Neural crest cell (in vitro differentiated cells): Measurements from ENCODE around the gene VPS13D. TPM values are rescaled to one million over a fixed set of nuclear protein-coding genes. Genes with fewer than 3 reads are reported as not detected.
"Not testable (repeated sequence)": the region's sequence is repeated elsewhere in the genome, so short reads cannot be mapped to it uniquely, and the experiment has no call there.

ENCODE experiments used
- DNase-seq: peaks from one replicate; pipeline ENCODE4 v3.0.0; 2021; ENCODE audit warnings: low read depth, mixed read lengths, low spot score
- H3K27ac Mint-ChIP-seq: one replicate; pipeline ENCODE4 v1.8.0; 2021; ENCODE audit warnings: mild to moderate bottlenecking, mixed read lengths; ENCODE audit not compliant: unreplicated experiment
- H3K27me3 Mint-ChIP-seq: 2 replicates; pipeline ENCODE4 v1.8.0; 2021; ENCODE audit warnings: low read depth, mild to moderate bottlenecking, mixed read lengths
- H3K36me3 Mint-ChIP-seq: 2 replicates; pipeline ENCODE4 v1.8.0; 2021; ENCODE audit warnings: low read depth, mild to moderate bottlenecking, mixed read lengths
- H3K4me1 Mint-ChIP-seq: 2 replicates; pipeline ENCODE4 v1.8.0; 2021; ENCODE audit warnings: mixed read lengths
- H3K4me3 Mint-ChIP-seq: one replicate; pipeline ENCODE4 v1.8.0; 2021; ENCODE audit warnings: mild to moderate bottlenecking, mixed read lengths
- H3K9me3 Mint-ChIP-seq: 2 replicates; pipeline ENCODE4 v1.8.0; 2021; ENCODE audit warnings: mixed read lengths
- CTCF ChIP-seq: fragments of 200-600 bp; sonication (generic); conservative IDR thresholded peaks from 2 replicates; pipeline ENCODE4 v1.5.0; 2021; ENCODE audit warnings: antibody characterized with exemption, mild to moderate bottlenecking
- total RNA-seq: library from RNA; stranded (reverse); gene quantifications from 2 replicates; pipeline ENCODE4 v1.2.1, GENCODE V29; 2021

The VPS13D gene
- total RNA-seq, 1 donor from 2014 or later = 24.5 TPM

DNA sequence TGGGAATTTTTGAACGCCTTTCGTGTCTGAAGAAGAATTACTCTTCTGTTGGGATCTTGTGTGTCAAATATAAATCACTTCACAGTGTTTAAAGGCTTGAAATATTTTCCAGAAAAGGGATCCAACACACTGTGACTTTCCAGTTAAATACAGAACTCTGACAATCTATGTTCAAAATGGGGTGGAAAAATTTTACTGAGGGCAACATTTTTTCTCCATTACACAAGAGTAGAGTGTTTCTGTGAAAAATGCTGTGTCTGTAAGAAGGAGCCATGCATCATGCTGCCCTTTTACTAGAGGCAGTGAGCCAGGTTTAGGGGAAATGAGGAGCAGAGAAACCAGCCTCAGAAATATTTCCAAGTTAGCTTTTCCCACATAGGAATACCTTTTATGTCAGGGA is 86.5 kb downstream of the VPS13D start:
- no peak overlapping the region for H3K27ac Mint-ChIP-seq
- DNase-seq = no peak
- H3K36me3 Mint-ChIP-seq = no peaks in the 10 kb centered on the region
- TF ChIP-seq CTCF = no peak
- no peaks in the 10 kb centered on the region for H3K9me3 Mint-ChIP-seq
- no peak overlapping the region for H3K4me3 Mint-ChIP-seq
- peaks cover 5% of the 10 kb centered on the region for H3K4me1 Mint-ChIP-seq
- H3K27me3 Mint-ChIP-seq = no peaks in the 10 kb centered on the region

DNA sequence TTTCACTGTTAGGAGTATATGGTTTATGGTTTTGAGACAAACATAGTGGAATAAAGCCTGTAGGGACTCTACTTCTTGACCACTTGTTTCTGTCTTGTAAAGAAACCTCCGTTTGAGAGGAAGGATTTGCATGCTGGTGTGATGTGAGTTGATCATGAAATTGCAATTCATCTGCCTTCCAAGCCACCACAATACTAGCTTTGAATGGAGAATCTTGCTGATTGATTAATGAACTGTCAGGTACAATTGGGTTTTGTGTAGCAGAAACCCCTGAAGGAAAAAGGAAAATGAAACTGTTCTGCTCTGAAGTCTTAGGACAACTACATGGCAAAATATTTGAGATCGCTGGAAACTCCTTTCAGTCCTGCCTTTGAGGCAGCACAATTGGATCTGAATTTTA is 90.7 kb downstream of the VPS13D start:
- Mint-ChIP-seq H3K9me3 (no peaks in the 10 kb centered on the region), H3K4me1 (peaks cover 5% of the 10 kb centered on the region), H3K36me3 (no peaks in the 10 kb centered on the region), H3K27me3 (no peaks in the 10 kb centered on the region), H3K4me3 (no peak overlapping the region), H3K27ac (no peak overlapping the region)
- TF ChIP-seq CTCF = no peak
- no peak for DNase-seq

DNA sequence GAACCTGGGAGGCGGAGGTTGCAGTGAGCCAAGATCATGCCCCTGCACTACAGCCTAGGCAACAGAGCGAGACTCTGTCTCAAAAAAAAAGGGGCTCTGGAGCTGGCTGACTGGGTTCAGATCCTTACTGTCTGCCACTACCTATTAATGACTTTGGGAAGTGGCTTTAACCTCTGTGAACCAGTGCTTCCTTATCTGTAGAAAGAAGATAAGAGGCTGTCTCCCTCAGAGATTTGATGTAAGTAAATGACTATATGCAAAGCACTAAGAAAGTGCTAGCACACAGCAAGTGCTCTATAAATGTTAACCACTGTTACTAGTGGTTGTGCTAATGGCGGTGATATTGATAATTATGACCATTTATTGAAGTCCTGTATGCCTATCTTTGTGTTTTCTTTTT is 94.6 kb downstream of the VPS13D start:
- no peak for TF ChIP-seq CTCF
- Mint-ChIP-seq H3K27me3 (no peaks in the 10 kb centered on the region), H3K9me3 (no peaks in the 10 kb centered on the region), H3K36me3 (no peaks in the 10 kb centered on the region), H3K27ac (no peak overlapping the region), H3K4me3 (no peak overlapping the region), H3K4me1 (peaks cover 5% of the 10 kb centered on the region)
- no peak for DNase-seq

GRCh38 chr1:12324973-12325372 is 95.1 kb downstream of the VPS13D start:
- not testable (repeated sequence) for H3K4me1 Mint-ChIP-seq, H3K27me3 Mint-ChIP-seq, H3K9me3 Mint-ChIP-seq, DNase-seq, H3K36me3 Mint-ChIP-seq, H3K4me3 Mint-ChIP-seq, H3K27ac Mint-ChIP-seq

DNA sequence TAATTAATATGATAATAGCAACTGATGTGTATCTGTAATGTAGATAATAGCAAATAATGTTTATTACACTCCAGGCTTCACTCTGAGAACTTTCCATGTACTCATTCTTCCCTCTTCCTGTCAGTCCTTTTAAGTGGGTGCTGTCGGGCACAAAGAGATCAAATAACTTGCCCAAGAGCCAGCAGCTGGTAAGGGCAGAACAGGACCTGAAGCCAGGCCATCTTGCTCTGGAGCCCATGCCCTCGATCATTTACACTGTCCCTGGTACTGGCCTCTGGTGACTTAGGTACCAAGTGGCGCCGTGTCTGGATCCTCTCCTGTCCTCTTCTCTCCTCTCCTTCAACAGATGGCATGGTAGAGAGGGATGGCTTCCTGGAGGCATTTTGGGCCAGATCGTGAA is 97.2 kb downstream of the VPS13D start:
- H3K4me3 Mint-ChIP-seq = no peak overlapping the region
- no peaks in the 10 kb centered on the region for H3K27me3 Mint-ChIP-seq
- peaks cover 7% of the 10 kb centered on the region for H3K36me3 Mint-ChIP-seq
- no peaks in the 10 kb centered on the region for H3K9me3 Mint-ChIP-seq
- no peaks in the 10 kb centered on the region for H3K4me1 Mint-ChIP-seq
- no peak for DNase-seq
- no peak overlapping the region for H3K27ac Mint-ChIP-seq
- TF ChIP-seq CTCF = no peak

- H3K27ac Mint-ChIP-seq = no peak overlapping the region
- H3K36me3 Mint-ChIP-seq = peaks cover 11% of the 10 kb centered on the region
- no peaks in the 10 kb centered on the region for H3K4me1 Mint-ChIP-seq
- no peaks in the 10 kb centered on the region for H3K9me3 Mint-ChIP-seq
- no peak overlapping the region for H3K4me3 Mint-ChIP-seq
- no peaks in the 10 kb centered on the region for H3K27me3 Mint-ChIP-seq
- DNase-seq = no peak
- TF ChIP-seq CTCF = no peak
Observed at GRCh38 chr1:12327566-12327965, 97.7 kb downstream of the VPS13D start.
